Upper lobe of left lung (tissue), 4 donors: ENCODE data around the gene NOS1AP.

Source experiments
- EP300 ChIP-seq, 4 donors: sonication (generic); formaldehyde crosslinking; IDR thresholded peaks; one replicate each; pipeline ENCODE4 v1.5.1; 2017; ENCODE audit warnings: antibody characterized with exemption in 4 of 4, control low read depth in 2 of 4
- POLR2AphosphoS5 ChIP-seq, 2 donors: sonication (generic); formaldehyde crosslinking; IDR thresholded peaks; one replicate each; pipeline ENCODE4 v1.5.1; 2017; ENCODE audit warnings: antibody characterized with exemption in 2 of 2
- TF ChIP-seq, protein P1 (sequence below), 6 experiments: fragments of 450-650 bp in 4 of 6; fragments of 200-600 bp in 2 of 6; sonication (generic) in 2 of 6; IDR thresholded peaks; one replicate each; pipeline ENCODE4 v1.5.1; 2016 to 2019; ENCODE audit warnings: antibody characterized with exemption in 6 of 6

DNA sequence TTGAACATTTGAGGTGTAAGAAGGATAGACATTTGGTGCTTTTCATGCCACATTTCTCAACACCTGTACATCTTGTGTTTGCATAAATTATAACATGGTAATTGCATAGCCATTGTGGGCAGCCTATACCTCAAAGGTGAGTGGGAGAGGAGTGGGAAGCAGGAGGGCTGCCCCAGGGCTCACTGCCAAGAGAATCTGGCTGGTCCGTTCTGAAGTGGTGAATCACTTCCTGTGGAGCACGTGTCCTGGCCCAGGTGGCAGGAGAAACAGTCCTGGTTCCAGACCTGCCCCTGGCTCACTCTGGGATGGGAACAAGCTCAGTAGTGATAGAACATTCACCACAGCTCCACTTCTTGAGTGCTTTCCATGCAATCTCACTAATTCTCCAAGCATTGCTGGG lies 34.2 kb upstream of the NOS1AP start:
- TF ChIP-seq, protein P1, sequence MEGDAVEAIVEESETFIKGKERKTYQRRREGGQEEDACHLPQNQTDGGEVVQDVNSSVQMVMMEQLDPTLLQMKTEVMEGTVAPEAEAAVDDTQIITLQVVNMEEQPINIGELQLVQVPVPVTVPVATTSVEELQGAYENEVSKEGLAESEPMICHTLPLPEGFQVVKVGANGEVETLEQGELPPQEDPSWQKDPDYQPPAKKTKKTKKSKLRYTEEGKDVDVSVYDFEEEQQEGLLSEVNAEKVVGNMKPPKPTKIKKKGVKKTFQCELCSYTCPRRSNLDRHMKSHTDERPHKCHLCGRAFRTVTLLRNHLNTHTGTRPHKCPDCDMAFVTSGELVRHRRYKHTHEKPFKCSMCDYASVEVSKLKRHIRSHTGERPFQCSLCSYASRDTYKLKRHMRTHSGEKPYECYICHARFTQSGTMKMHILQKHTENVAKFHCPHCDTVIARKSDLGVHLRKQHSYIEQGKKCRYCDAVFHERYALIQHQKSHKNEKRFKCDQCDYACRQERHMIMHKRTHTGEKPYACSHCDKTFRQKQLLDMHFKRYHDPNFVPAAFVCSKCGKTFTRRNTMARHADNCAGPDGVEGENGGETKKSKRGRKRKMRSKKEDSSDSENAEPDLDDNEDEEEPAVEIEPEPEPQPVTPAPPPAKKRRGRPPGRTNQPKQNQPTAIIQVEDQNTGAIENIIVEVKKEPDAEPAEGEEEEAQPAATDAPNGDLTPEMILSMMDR (IDR thresholded peaks at IDR 0.05), result no peak
- TF ChIP-seq POLR2AphosphoS5 (IDR thresholded peaks at IDR 0.05) (no peak), EP300 (IDR thresholded peaks at IDR 0.05) (no peak)
